Astrocyte of the spinal cord (primary cell): ENCODE measurements around the gene TOR4A.
A peak's percentile ranks its signal among the peaks of the same experiment; 100 is the strongest.

ENCODE experiments used
- DNase-seq: peaks from one replicate; pipeline ENCODE4 v3.0.0; 2011; ENCODE audit warnings: low read depth, low spot score
- H3K4me3 ChIP-seq: 2 replicates; pipeline ENCODE4 v1.5.1; 2011; ENCODE audit warnings: low read depth, mild to moderate bottlenecking, low read length, moderate library complexity
- in situ Hi-C: cut with HindIII; loops from 2 replicates; pipeline ENCODE4 v1.10.0; 2017; ENCODE audit warnings: low sequenced_read_pairs
- TF ChIP-seq, protein P1 (sequence below): IDR thresholded peaks from 2 replicates; pipeline ENCODE4 v1.5.1; 2012; ENCODE audit warnings: low read depth, mild to moderate bottlenecking, low read length, inconsistent platforms

TOR4A gene

DNA sequence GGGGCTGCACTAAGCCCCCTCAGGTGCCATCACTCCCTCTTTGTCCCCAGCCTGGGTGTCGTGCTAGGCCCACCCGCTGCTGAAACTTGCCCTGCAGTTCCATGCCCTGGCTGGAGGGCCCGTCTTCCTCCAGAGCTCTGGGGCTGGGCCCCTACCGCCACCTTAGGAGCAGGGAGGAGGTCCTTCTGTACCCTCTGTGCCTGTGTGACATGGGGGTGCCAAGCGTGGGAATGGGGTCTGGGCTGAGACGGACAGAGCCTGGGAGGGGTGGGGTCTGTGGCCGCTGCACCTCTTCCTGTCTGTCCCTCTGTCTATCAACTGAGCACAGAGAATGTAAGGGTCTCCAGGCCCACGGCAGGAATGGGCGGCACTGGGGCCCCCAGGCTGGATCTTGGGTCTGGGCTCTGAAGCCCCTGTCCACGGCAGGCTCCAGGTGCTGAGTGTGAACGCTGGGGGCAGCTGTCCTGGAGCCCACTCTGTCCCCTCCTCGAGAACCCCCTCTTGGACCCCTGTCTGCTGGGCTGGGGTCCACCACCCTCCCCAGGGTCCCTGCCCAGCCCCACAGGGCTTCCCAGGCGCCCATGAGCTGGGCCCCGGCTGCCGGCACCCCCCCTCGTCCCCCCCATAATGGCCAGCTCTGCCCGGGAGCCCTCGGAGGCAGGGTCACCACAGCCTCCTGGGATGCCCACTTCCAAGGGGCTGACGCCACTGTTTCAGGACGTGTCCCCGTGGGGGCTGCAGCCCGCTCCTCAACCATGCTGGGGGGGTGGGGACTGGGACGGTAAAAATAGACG is 40.4 kb downstream of the TOR4A start:
- in situ Hi-C loops = no loop called here
- H3K4me3 ChIP-seq = no peak overlapping the region
- no peak for DNase-seq
- TF ChIP-seq, protein P1, sequence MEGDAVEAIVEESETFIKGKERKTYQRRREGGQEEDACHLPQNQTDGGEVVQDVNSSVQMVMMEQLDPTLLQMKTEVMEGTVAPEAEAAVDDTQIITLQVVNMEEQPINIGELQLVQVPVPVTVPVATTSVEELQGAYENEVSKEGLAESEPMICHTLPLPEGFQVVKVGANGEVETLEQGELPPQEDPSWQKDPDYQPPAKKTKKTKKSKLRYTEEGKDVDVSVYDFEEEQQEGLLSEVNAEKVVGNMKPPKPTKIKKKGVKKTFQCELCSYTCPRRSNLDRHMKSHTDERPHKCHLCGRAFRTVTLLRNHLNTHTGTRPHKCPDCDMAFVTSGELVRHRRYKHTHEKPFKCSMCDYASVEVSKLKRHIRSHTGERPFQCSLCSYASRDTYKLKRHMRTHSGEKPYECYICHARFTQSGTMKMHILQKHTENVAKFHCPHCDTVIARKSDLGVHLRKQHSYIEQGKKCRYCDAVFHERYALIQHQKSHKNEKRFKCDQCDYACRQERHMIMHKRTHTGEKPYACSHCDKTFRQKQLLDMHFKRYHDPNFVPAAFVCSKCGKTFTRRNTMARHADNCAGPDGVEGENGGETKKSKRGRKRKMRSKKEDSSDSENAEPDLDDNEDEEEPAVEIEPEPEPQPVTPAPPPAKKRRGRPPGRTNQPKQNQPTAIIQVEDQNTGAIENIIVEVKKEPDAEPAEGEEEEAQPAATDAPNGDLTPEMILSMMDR = no peak

DNA sequence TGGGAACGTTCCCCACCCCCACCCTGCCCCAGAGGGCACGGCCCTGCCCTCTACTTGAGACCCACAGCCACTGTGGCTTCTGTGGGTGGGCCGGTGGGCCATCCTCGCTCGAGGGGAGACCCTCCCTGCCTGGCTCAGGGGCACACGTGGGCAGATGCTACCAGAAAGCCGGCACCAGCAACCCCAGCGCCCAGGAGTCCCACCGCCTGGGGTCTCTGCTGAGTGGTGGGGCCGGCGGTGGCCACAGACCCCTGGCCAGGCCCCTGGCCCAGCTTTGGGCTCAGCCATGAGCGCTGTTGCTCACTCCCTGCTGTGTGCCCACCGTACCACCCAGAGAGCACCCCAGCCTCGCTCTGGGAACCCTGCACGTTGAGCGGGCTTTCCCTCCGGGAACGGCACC is 41.1 kb downstream of the TOR4A start:
- H3K4me3 ChIP-seq = no peak overlapping the region
- DNase-seq = no peak
- TF ChIP-seq, protein P1 = no peak
- in situ Hi-C loops = no loop called here

DNA sequence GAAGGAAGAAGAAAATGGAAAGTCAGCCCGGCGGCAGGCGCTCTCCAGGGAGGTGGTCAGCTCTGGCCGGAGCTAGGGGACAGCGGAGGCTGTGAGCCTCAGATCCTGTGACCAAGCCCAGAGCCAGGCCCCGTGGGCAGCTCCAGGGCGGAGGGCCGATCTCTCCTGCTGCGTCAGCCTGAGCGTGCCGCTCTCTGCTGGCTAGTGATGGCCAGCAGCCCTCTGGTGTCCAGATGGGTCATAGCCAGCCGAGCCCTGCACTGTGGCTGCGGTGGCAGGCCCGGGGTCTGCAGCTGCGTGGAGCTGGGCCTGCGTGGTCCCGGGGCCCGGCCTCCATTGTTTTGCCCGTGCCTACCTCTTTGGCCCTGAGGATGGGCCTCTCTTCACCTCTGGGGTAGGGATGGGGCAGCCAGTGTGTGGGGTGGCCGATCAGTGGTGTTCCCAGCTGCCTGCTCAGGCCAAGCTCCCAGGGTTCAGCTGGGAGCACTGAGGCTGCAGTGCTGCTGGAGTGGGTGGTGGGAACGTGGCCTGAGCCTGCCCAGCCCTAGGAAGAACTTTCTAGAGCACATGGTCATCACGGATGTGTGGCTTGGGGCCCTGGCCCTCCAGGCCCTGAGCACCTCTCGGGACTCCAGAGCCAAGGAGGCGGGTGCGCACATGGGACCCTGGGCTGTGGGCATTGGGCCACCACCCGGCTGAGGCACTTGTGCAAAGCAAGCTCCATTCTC is 41.6 kb downstream of the TOR4A start:
- TF ChIP-seq, protein P1 = peak; percentile 44
- H3K4me3 ChIP-seq = no peak overlapping the region
- DNase-seq = no peak
- in situ Hi-C loops = no loop called here

DNA sequence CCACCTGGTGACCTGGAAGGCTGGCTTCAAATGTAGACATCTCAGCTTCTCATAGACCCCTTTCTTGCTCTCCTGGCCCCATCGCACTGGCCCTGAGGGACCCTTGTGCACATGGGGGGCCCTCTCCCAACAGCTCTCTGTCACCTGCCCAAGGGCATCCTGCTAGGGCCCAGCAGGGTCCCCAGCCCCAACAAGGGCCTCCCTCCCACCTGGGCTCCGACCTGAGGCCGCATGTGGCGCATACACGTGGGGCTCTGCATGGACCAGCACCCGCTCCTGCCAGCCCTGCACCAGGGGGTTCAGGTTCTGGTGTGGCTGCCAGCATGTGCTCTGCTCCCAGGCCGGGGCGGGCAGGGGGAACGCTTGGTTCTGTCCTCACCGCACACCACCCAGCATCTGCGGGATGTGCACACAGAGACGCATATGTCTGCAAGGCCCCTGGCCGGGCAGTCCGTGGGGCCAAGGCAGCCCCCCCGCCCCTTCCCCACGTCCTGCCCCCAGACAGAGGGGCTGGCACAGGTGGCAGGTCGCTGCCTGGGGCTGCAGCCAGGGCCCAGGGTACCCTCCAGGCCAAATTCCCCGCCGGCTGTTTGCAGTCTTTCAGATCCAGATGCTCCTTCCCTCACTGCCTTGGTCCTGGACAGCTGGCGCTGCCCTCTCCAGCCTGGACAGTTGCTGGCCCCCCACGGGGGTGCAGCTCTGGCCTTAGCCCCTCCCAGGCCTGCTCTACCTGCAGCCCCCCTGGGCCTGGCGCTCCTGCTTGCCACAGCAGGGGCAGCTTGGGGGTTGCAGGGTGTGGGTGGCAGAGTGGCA is 42.4 kb downstream of the TOR4A start:
- no peak for DNase-seq
- TF ChIP-seq, protein P1 = no peak
- no peak overlapping the region for H3K4me3 ChIP-seq
- in situ Hi-C loops = no loop called here

DNA sequence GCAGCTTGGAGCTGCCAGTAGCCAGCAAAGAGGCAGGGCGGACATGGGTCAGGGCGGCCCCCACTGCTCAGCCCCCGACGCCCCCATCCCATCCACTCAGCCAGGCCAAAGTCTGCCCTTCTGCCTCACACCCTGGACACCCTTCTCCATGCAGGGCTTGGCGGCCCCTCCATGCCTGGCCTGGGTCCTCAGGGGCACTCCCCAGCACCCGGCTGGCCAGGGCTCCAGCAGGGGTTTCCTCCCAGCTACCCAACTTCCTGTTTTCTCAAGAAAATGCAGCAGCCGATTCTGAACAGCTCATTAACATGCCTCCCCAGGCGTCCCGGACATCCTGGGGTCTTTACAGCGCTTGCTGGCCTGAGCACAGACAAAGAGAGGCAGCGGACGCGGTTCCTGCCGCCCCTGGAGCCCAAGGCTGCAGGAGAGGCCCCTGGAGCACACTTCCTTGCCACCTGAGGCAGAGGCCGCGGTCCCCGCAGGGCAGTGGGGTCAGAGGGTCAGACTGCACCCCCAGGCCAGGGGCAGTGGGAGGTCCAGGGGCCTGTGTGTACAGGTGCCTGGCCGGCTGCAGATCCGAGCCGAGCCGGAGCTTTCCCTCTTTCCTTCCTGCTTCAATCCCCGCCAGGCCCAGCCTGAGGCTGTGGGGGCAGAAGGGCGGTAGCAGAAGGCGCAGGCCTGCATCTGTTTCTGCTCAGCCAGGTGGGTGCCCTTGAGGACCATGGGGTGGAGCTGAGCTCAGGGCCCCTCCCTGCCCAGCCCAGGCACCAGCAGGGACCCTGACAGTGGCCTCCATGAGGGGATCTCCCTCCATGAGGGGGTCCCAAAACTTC is 43.2 kb downstream of the TOR4A start:
- no peak for DNase-seq
- TF ChIP-seq, protein P1 = no peak
- no peak overlapping the region for H3K4me3 ChIP-seq
- in situ Hi-C loops = no loop called here
